Measurements from ENCODE around the gene C20orf202. TPM values are rescaled to one million over a fixed set of nuclear protein-coding genes. Genes with fewer than 3 reads are reported as not detected.

C20orf202 gene
- total and polyA plus RNA-seq, 9 of the 15 experiments (the other 6 are each of a cell fraction or from before 2014, with no cell fraction given) = 0.03 to 0.24 (median 0.15) TPM; not detected in 4

DNA sequence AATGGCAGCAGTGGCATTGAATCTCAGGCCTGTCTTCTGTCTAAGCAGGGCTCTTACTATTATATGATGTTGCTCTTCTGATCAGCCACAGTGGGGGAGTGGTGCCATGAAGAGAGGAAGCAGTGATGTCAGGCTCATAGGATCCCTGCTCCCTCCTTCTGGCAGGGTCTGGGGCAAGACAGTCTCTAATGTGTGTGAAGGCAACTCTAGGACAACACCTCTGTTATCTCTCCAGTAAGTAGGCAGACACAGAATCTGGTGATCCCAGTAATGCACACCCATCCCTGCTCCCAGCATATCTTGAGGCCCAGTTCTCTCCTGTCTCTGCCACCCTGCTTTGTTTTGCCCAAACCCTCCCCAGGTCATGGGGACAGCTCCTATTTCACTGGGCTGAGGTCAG lies 8.8 kb downstream of the C20orf202 start (continued):
- TF ChIP-seq, protein P1, sequence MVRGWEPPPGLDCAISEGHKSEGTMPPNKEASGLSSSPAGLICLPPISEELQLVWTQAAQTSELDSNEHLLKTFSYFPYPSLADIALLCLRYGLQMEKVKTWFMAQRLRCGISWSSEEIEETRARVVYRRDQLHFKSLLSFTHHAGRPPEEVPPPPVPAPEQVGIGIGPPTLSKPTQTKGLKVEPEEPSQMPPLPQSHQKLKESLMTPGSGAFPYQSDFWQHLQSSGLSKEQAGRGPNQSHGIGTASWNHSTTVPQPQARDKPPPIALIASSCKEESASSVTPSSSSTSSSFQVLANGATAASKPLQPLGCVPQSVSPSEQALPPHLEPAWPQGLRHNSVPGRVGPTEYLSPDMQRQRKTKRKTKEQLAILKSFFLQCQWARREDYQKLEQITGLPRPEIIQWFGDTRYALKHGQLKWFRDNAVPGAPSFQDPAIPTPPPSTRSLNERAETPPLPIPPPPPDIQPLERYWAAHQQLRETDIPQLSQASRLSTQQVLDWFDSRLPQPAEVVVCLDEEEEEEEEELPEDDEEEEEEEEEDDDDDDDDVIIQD (CRISPR knock-in tag; IDR thresholded peaks at IDR 0.05) = no peak
- TF ChIP-seq MXI1 (IDR thresholded peaks at IDR 0.05; ENCODE audit: low read depth, low read length) = no peak
- no peak for TF ChIP-seq STAG1 (CRISPR knock-in tag; IDR thresholded peaks at IDR 0.05; ENCODE audit: borderline replicate concordance)
- no peak for TF ChIP-seq POLR2G (IDR thresholded peaks at IDR 0.05; ENCODE audit: low read depth, low read length)
- no peak for TF ChIP-seq POU5F1 (IDR thresholded peaks at IDR 0.05; ENCODE audit: borderline replicate concordance, low read depth, low read length, partially characterized antibody)
- no peak for TF ChIP-seq SAP30 (IDR thresholded peaks at IDR 0.05; ENCODE audit: borderline replicate concordance, insufficient read depth, low read depth, low read length, poor library complexity, severe bottlenecking)
- TF ChIP-seq ETS2 (tag; IDR thresholded peaks at IDR 0.05; ENCODE audit: borderline replicate concordance, poor library complexity, severe bottlenecking) = no peak
